ENCODE measurements around the gene USF1.
"Not testable (repeated sequence)": the region's sequence is repeated elsewhere in the genome, so short reads cannot be mapped to it uniquely, and the experiment has no call there.

Gene USF1

DNA sequence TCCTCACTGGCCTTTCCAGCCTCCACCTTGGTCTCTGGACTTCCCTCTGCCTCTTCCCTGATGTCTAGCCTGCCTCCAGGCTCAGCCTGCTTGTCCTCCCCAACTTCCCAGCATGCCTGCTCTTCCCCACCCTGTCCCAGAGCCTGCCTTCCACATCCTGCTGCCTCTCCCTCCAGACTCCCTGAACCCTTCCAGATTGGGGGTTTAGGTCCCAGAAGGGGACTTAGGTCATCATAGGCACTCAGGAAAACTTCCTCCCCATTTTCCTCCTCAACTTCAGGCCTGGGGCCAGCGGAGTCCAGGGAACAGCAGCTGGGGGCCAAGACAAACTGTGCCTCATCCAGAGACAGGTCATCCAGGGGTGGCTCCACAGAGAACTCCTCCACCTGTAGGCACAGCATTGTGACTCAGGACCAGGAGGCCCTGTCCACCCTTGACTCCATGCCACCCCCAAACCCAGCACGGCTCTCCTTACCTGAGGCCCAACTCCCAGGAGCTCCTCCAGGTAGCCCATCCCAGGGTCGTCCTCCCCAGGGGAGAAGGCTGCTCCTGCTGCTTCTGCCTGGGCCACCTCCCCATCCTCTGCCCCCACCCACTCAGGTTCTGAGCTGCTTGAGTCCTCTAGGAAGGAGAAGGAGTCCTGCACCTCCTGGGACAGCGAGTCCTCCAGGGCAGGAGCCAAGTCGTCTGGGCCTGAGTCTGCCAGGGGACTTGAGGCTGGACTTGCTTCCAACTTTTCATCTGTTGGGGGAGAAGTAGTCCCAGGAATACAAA, 3.4 kb upstream of the USF1 start:
- no peak for DNase-seq (ENCODE audit: low read depth)

- DNase-seq (ENCODE audit: low read depth): no peak
Measured at GRCh38 chr1:161047436-161048420, 2.0 kb upstream of the USF1 start.

- no peak for DNase-seq (ENCODE audit: low read depth)
Measured at GRCh38 chr1:161046605-161047228, 940 bp upstream of the USF1 start.

- no peak for DNase-seq (ENCODE audit: low read depth)
Measured at GRCh38 chr1:161044908-161045735, 655 bp downstream of the USF1 start.

- DNase-seq (ENCODE audit: low read depth): no peak
Measured at GRCh38 chr1:161044535-161044907, 1.3 kb downstream of the USF1 start.

DNA sequence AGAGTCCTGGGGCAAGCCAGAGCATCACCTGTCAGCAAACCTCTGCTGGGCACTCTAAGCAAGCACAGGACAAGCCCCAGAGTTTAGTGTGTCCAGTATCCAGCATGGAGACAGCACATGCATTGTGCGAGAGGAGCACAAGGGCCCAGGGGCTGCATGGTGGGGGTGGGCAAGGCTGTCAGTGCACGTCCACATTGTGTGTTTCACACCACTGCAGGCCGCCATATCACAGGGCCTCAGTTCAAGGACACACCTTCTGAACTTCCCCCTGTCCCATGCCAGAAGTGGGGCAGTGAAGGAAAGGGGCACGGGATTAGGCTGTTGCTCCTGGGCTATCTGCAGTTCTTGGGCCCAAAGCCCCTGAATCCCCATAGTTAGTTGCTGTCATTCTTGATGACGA, 6.2 kb downstream of the USF1 start:
- no peak for DNase-seq (ENCODE audit: low read depth)

- DNase-seq (ENCODE audit: low read depth): no peak
Measured at GRCh38 chr1:161039154-161039545, 6.6 kb downstream of the USF1 start.

DNA sequence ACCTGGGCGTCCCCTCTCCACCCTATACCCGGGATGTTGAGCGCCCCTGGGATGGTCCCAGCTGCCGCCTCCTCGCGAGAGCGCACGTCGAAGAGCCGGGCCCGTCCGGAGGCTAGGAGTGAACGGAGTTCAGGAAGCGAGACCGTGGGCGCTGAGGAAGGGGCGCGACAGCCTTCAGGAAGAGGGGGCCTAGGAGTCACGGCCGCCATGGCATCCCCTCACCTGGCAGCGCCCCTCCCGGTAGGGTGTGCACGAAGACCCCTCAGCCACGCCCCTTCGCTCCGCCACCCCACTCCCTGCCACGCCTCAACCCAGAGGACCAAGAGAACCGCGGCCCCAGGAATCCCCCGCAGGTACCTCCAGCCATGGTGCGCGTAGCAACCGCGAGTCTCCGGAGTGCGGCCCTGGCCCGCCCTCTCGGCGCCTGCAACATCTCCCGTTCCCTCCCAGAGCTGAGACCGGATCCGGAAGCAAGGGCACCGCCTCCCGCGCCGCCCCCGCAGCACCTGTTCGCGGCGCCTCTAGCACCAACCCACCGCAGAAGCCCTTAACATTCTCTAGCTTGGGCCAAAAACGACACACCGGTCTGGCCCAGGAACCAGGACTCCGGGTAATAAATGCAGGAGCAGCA, 7.1 kb downstream of the USF1 start, which contains the start of gene TSTD1:
Gene TSTD1 (minus strand): TSS at position 442 of the 631 bp plus-strand sequence. CDS start 75 bp downstream, at position 367.
- DNase-seq (ENCODE audit: low read depth): peak; percentile 65

DNA sequence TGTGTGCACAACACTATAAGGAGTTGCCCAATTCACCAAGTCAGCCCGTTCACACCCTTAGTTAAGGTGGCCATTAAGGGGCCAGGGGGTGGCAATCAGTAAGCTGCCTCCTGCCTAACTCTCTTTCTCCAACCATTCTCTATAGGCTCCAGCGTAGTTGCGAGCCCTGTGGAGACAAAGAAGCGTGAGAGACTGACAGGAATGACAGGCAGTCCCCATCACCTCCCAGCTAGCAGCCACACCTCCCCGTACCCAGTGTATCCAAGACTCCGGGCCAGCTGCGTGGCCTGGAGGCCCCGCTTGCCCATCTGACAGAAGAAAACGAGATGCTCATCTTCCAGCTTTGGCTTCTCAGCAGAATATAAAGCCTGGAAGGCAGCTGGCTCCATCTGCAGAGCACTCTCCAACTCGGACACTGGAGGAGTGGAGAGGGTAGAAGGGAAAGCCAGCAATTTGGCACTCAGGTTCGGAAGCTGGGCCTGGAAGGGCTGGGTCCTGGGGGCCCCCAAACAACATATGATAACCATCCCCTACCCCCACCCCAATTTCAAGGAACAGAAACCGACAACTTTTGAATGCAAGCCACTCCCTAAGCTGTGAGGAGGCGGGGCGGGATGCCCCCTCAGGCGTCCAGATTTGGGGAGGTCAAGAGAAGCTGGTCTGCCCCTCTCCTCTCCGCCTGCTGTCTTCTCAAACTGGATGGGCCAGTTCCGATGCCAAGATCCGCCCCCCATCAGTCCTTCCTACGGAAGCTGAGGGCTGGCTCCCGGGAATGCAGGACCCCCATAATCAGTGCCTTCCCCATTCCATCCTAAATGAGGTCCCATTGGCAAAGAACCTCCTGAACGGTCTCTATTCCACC, 7.9 kb downstream of the USF1 start:
- no peak for DNase-seq (ENCODE audit: low read depth)

GRCh38 chr1:161033751-161034150, 12.0 kb downstream of the USF1 start:
- DNase-seq (ENCODE audit: low read depth): no peak

GRCh38 chr1:161032409-161032808, 13.4 kb downstream of the USF1 start:
- DNase-seq (ENCODE audit: low read depth): no peak

DNA sequence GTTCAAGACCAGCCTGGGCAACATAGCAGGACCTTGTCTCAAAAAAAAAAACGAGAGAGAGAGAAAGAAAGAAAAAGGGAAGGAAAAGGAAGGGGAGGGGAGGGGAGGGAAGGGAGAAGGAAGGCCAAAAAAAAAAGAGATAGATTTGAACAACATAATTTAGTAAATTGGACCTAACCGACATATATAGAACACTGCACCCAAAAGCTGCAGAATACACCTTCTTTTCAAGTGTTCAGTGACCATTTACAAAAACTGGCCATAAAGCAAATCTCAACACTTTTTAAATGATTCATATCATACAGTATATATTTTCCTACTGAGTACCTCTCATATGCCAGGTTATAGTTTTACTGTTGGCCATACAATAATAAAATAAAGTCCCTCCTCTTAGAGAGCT, 13.9 kb downstream of the USF1 start:
- DNase-seq (ENCODE audit: low read depth): no peak

DNA sequence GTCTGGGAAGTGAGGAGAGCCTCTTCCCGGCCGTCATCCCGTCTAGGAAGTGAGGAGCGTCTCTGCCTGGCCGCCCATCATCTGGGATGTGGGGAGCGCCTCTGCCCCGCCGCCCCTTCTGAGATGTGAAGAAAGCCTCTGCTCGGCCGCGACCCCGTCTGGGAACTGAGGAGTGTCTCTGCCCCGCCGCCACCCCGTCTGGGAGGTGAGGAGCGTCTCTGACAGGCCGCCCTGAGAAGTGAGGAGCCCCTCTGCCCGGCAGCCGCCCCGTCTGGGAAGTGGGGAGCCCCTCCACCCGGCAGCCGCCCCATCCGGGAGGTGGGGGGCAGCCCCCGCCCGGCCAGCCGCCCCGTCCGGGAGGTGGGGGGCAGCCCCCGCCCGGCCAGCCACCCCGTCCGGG, 16.3 kb downstream of the USF1 start:
- not testable (repeated sequence) for DNase-seq (ENCODE audit: low read depth)

DNA sequence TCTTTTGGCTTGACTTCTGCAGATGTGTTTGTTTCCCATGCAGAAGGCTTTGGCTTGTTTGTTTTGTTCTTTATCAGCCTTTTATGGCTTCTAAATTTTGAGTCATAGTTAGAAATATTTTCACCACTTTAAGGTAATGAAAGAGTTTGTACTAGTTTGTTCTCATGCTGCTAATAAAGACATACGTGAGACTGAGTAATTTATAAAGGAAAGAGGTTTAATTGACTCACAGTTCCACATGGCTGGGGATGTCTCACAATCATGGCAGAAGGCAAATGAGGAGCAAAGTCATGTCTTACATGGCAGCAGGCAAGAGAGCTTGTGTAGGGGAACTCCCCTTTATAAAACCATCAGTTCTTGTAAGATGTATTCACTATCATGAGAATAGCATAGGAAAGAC, 18.8 kb downstream of the USF1 start:
- DNase-seq (ENCODE audit: low read depth): not testable (repeated sequence)

- DNase-seq (ENCODE audit: low read depth): not testable (repeated sequence)
Measured at GRCh38 chr1:161022432-161022831, 23.3 kb downstream of the USF1 start.

DNA sequence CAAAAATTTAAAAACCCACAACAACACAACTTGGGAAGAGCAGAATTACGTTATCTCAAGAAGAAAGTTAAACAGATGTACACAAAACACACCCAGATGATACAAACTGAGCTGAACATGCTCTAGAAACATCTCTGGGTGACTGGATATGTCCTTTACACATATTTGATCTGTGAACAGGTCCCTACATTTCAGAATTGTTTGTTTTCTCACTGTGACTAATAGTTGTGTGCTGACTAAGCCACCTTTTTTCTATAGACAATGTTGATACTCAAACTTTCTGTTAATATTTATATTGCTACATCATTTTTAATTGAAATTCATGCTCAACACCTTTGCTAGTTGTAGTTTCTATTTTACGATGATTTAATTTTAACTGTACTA, 23.8 kb downstream of the USF1 start:
- no peak for DNase-seq (ENCODE audit: low read depth)

GRCh38 chr1:161021165-161021969, 24.4 kb downstream of the USF1 start:
- DNase-seq (ENCODE audit: low read depth): peak; percentile 79

DNA sequence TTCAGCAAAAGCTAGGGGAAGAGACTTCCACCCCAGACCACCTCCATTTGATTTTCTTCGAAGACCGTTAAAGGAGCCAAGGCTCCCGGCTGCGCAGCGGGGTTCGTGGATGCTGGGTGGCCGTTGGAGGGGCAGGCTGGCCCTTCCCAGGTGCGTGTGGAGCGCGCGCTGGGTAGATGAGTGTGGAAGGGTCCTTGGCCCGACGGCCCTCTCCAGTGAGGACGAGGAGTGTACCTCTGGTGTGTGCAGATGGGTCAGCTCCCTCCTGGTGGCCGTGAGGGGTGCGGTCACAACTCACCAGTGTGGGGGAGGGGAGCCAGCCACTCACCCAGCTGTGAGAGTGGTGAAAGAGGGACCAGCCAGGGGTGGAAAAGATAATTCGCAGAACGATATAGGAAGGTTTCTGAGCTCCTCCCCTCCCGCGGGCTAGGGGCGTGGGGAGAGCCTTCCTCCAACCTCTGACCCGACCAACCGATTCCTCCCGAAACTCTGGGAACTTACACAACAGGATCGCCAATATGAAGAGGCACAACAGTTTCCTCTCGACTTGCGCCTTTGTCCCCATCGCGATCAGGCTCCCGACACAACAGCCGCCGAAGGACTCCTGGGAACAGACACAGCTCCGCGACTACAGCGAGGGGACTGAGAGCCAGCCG, 25.1 kb downstream of the USF1 start, which contains the start of gene F11R:
Gene F11R (minus strand): TSS at position 644 of the 656 bp plus-strand sequence. CDS start 79 bp downstream, at position 565.
- DNase-seq (ENCODE audit: low read depth): no peak
